CD4-positive, alpha-beta memory T cell (primary cell): Measurements from ENCODE around the gene CNPPD1. TPM values are rescaled to one million over a fixed set of nuclear protein-coding genes. Genes with fewer than 3 reads are reported as not detected.
A peak's percentile ranks its signal among the peaks of the same experiment; 100 is the strongest.
"Not testable (repeated sequence)": the region's sequence is repeated elsewhere in the genome, so short reads cannot be mapped to it uniquely, and the experiment has no call there.

ENCODE experiments used
- CTCF ChIA-PET: fragments of 350-600 bp; sonication (Branson Sonifier 250); formaldehyde crosslinking; loops from one replicate; lab custom pipeline; 2021; ENCODE audit warnings: inconsistent platforms; ENCODE audit not compliant: partially characterized antibody; lab: Charles Lee
- POLR2A ChIA-PET: fragments of 350-600 bp; sonication (Branson Sonifier 250); formaldehyde crosslinking; loops from one replicate; lab custom pipeline; 2021; ENCODE audit not compliant: partially characterized antibody; lab: Charles Lee
- DNase-seq, 5 donors: peaks; one replicate each; pipeline versions ENCODE4 v3.0.0 to v3.0.0-alpha.2; 2020 to 2022; ENCODE audit warnings: mixed read lengths in 1 of 5
- H3K27ac ChIP-seq: one replicate; pipeline ENCODE4 v1.7.0; 2013; ENCODE audit warnings: low read depth, low read length
- H3K27me3 ChIP-seq: 2 replicates; pipeline ENCODE4 v1.7.0; 2013; ENCODE audit warnings: mild to moderate bottlenecking, low read length, moderate library complexity; ENCODE audit not compliant: insufficient read depth
- H3K36me3 ChIP-seq: 2 replicates; pipeline ENCODE4 v1.7.0; 2013; ENCODE audit warnings: mild to moderate bottlenecking, low read length, moderate library complexity; ENCODE audit not compliant: insufficient read depth
- H3K4me1 ChIP-seq: 2 replicates; pipeline ENCODE4 v1.7.0; 2013; ENCODE audit warnings: mild to moderate bottlenecking, low read length, moderate library complexity; ENCODE audit not compliant: insufficient read depth
- H3K4me3 ChIP-seq, 2 donors: one replicate each; pipeline ENCODE4 v1.7.0; 2013; ENCODE audit warnings: low read length in 2 of 2, mild to moderate bottlenecking in 1 of 2
- H3K9me3 ChIP-seq, 2 donors: one replicate each; pipeline ENCODE4 v1.7.0; 2013; ENCODE audit warnings: low read length in 2 of 2, control low read depth in 1 of 2; ENCODE audit not compliant: control insufficient read depth in 1 of 2
- H3K27ac Mint-ChIP-seq, 7 donors: one replicate each; pipeline ENCODE4 v1.8.0; 2020 to 2021; ENCODE audit warnings: mixed read lengths in 7 of 7, mild to moderate bottlenecking in 6 of 7, inconsistent platforms in 3 of 7, moderate library complexity in 3 of 7
- H3K27me3 Mint-ChIP-seq, 2 donors: one replicate each; pipeline ENCODE4 v1.8.0; 2020 to 2021; ENCODE audit warnings: mixed read lengths in 2 of 2
- H3K36me3 Mint-ChIP-seq, 2 donors: one replicate each; pipeline ENCODE4 v1.8.0; 2020 to 2021; ENCODE audit warnings: mixed read lengths in 2 of 2, inconsistent platforms in 1 of 2, mild to moderate bottlenecking in 1 of 2
- H3K4me1 Mint-ChIP-seq, 4 donors: one replicate each; pipeline ENCODE4 v1.8.0; 2020 to 2021; ENCODE audit warnings: mixed read lengths in 4 of 4, mild to moderate bottlenecking in 1 of 4
- H3K4me3 Mint-ChIP-seq, 8 donors: one replicate each; pipeline ENCODE4 v1.8.0; 2020 to 2021; ENCODE audit warnings: mixed read lengths in 8 of 8, mild to moderate bottlenecking in 7 of 8, moderate library complexity in 6 of 8, inconsistent platforms in 3 of 8
- H3K9me3 Mint-ChIP-seq, 8 donors: one replicate each; pipeline ENCODE4 v1.8.0; 2020 to 2021; ENCODE audit warnings: mixed read lengths in 8 of 8, mild to moderate bottlenecking in 5 of 8, inconsistent platforms in 3 of 8, moderate library complexity in 1 of 8
- intact Hi-C: fragments of 100-400 bp; cut with micrococcal nuclease; formaldehyde crosslinking; loops from one replicate; pipeline ENCODE4 v1.15.1; 2023
- polyA plus RNA-seq, 2 donors: library from polyadenylated mRNA; unstranded; fragments of 300-500 nt; fragmentation: Illumina TruSeq; gene quantifications; one replicate each; pipeline ENCODE4 v1.2.3, GENCODE V29; 2021
- total RNA-seq, 2 experiments: library from RNA; stranded (reverse); gene quantifications; one replicate each; pipeline ENCODE4 v1.2.3, GENCODE V29; 2021

CNPPD1 gene
- total and polyA plus RNA-seq, 4 experiments from 2014 or later = 76.5 to 83.3 (median 80.7) TPM

DNA sequence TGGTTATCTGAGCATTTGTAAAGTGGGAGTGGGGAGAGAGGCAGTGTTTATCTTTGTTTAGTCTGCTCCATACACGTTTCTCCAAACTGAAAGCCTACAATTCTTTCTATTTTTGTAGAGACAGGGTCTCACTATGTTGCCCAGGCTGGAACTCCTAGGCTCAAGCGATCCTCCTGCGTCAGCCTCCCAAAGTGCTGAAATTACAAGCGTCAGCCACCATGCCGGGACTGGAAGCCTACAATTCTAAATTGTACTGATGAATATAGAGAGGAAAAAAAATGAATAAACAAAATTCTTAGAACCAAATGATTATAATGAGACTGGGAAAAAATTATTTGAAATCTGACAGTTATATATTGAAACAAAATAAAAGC, 28.4 kb upstream of the CNPPD1 start:
- Histone ChIP-seq H3K9me3 (no peaks in the 10 kb centered on the region), H3K4me1 (peaks cover 26% of the 10 kb centered on the region), H3K27me3 (no peaks in the 10 kb centered on the region), H3K36me3 (peaks cover 24% of the 10 kb centered on the region), H3K27ac (no peak overlapping the region), H3K4me3 (no peak overlapping the region)
- Mint-ChIP-seq H3K4me1 (peaks cover 18 to 43% (median 29%) of the 10 kb centered on the region in 4 donors), H3K36me3 (peaks cover 11 to 21% of the 10 kb centered on the region in 2 donors), H3K4me3 (peak overlapping the region in 5 of 8 donors; percentile 15 to 52 (median 35)), H3K9me3 (no peaks in the 10 kb centered on the region), H3K27ac (peak overlapping the region in 6 of 7 donors; percentile 14 to 93 (median 47)), H3K27me3 (no peaks in the 10 kb centered on the region)
- ChIA-PET CTCF (interaction anchor here (1.0 to 4.2 kb wide), 4 partner anchors 9 to 90 kb away, joined by 3 to 22 read pairs (median 3); no protein-coding TSS in a partner anchor), POLR2A (interaction anchor here (1.6 to 15.3 kb wide), 7 partner anchors 12 to 89 kb away, joined by 3 to 424 read pairs (median 40); partner anchors contain the start of genes ABCB6, CNPPD1, RETREG2 and SLC23A3)
- no peak for DNase-seq
- intact Hi-C loops = no loop called here

DNA sequence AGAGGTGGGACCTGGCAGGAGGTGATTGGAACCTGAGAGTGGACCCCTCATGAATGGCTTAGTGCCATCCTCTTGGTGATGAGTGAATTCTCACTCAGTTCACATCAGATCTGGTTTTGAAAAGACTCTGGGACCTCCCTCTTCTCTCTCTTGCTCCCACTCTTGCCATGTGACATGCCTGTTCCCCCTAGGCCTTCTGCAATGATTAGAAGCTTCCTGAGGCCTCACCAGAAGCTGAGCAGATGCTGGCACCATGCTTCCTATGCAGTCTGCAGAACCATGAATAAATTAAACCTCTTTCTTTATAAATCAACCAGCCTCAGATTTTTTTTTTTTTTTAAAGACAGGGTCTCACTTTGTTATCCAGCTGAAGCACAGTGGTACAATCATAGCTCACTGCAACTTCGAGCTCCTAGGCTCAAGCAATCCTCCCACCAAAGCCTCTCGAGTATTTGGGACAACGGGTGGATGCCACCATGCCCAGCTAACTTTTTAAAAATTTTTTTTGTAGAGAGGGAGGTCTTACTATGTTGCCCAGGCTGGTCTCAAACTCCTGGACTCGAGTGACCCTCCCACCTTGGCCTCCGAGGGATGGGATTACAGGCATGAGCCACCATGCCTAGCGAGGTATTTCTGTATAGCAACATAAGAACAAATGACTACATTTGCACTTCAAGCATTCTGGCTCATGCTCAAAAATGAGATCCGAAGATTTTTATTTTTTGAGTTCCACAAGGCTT, 27.9 kb upstream of the CNPPD1 start:
- no peaks in the 10 kb centered on the region for H3K9me3 ChIP-seq
- H3K36me3 Mint-ChIP-seq = peaks cover 10 to 18% of the 10 kb centered on the region in 2 donors
- peaks cover 21% of the 10 kb centered on the region for H3K36me3 ChIP-seq
- H3K27me3 Mint-ChIP-seq = peaks cover under 1% of the 10 kb centered on the region in 2 donors
- DNase-seq = no peak
- peak overlapping the region in 3 of 8 donors; percentile 15 to 35 (median 20) for H3K4me3 Mint-ChIP-seq
- no peaks in the 10 kb centered on the region for H3K9me3 Mint-ChIP-seq
- no peaks in the 10 kb centered on the region for H3K27me3 ChIP-seq
- H3K4me3 ChIP-seq = no peak overlapping the region
- ChIA-PET CTCF (interaction anchor here (0.8 to 1.2 kb wide), 4 partner anchors 34 to 91 kb away, joined by 3 to 4 read pairs (median 4); no protein-coding TSS in a partner anchor), POLR2A (interaction anchor here (1.6 kb wide), 1 partner anchor 49 kb away, joined by 3 read pairs; the partner anchor contains the start of genes TUBA4A and TUBA4B)
- intact Hi-C loops = no loop called here
- peak overlapping the region in 2 of 7 donors; percentile 63 to 93 for H3K27ac Mint-ChIP-seq
- peaks cover 18 to 38% (median 26%) of the 10 kb centered on the region in 4 donors for H3K4me1 Mint-ChIP-seq
- H3K27ac ChIP-seq = no peak overlapping the region
- peaks cover 20% of the 10 kb centered on the region for H3K4me1 ChIP-seq

DNA sequence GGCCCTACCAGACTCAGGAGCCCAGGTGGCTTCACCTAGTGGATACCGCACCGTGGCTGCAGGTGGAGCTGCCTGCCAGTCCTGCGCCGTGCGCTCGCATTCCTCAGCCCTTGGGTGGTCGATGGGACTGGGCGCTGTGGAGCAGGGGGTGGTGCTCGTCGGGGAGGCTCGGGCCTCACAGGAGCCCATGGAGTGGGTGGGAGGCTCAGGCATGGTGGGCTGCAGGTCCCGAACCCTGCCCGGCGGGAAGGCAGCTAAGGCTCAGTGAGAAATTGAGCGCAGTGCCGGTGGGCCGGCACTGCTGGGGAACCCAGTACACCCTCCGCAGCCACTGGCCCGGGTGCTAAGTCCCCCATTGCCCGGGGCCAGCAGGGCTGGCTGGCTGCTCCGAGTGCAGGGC, 24.6 kb upstream of the CNPPD1 start:
- H3K27ac Mint-ChIP-seq, H3K9me3 Mint-ChIP-seq, H3K4me1 ChIP-seq, H3K4me3 ChIP-seq, H3K36me3 ChIP-seq, H3K36me3 Mint-ChIP-seq, H3K9me3 ChIP-seq, H3K27me3 ChIP-seq, DNase-seq, H3K27ac ChIP-seq, H3K27me3 Mint-ChIP-seq, H3K4me3 Mint-ChIP-seq, intact Hi-C loops: not testable (repeated sequence)
- POLR2A ChIA-PET = interaction anchor here (1.5 to 2.5 kb wide), 2 partner anchors 20 to 25 kb away, joined by 4 to 8 read pairs; partner anchors contain the start of gene CNPPD1
- H3K4me1 Mint-ChIP-seq = peaks cover 6 to 13% (median 8%) of the 10 kb centered on the region in 4 donors
- CTCF ChIA-PET = interaction anchor here (1.4 to 3.4 kb wide), 5 partner anchors 10 to 94 kb away, joined by 3 to 15 read pairs (median 7); no protein-coding TSS in a partner anchor

DNA sequence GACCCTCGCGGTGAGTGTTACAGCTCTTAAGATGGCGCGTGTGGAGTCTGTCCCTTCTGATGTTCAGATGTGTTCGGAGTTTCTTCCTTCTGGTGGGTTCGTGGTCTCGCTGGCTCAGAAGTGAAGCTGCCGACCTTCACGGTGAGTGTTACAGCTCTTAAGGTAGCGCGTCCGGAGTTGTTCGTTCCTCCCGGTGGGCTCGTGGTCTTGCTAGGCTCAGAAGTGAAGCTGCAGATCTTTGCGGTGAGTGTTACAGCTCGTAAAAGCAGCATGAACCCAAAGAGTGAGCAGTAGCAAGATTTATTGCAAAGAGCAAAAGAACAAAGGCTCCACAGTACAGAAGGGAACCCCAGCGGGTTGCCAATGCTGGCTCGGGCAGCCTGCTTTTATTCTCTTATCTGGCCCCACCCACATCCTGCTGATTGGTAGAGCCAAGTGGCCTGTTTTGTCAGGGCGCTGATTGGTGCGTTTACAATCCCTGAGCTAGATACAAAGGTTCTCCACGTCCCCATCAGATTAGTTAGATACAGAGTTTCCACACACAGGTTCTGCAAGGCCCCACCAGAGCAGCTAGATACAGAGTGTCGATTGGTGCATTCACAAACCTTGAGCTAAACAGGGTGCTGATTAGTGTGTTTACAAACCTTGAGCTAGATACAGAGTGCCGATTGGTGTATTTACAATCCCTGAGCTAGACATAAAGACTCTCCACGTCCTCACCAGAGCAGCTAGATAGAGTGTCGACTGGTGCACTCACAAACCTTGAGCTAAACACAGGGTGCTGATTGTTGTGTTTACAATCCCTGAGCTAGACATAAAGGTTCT, 24.0 kb upstream of the CNPPD1 start:
- DNase-seq = peak in 1 of 5 donors; percentile 15
- not testable (repeated sequence) for H3K4me1 Mint-ChIP-seq

DNA sequence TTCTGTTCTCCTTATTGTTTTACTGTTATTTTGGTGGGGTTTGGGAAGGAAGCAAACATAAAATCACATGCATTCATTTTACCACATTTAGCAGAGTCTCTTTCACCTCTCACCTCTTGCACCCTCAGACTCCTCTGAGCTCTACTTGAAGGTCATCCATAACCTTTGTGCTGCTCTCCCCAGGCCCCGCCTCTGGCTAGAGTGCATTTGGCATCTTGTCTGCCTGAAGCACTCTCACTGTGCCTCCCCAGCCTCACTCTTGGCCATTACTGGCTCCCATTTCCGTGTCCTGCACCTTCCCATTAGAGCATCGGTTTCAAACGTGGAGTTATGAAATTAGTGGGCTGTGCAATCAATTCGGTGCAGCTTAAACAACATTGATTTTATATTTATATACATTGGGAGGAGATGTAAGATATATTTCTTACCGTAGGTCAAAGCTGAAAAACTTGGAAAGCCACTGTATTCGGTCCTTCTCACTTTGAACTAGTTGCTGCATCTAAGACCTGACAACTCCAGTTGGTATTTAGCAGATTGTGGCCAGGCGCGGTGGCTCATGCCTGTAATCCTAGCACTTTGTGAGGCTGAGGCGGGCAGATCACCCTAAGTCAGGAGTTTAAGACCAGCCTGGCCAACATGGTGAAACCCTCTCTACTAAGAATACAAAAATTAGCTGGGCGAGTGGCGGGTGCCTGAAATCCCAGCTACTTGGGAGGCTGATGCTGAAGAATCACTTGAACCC, 22.9 kb upstream of the CNPPD1 start:
- Histone ChIP-seq H3K4me3 (no peak overlapping the region), H3K27ac (no peak overlapping the region), H3K27me3 (no peaks in the 10 kb centered on the region), H3K4me1 (no peaks in the 10 kb centered on the region), H3K9me3 (no peaks in the 10 kb centered on the region), H3K36me3 (no peaks in the 10 kb centered on the region)
- peaks cover 2 to 8% (median 4%) of the 10 kb centered on the region in 4 donors for H3K4me1 Mint-ChIP-seq
- ChIA-PET POLR2A (interaction anchor here (1.3 to 2.5 kb wide), 2 partner anchors 18 to 23 kb away, joined by 4 to 8 read pairs; partner anchors contain the start of gene CNPPD1), CTCF (interaction anchor here (1.8 to 3.4 kb wide), 3 partner anchors 20 to 95 kb away, joined by 5 to 15 read pairs (median 8); no protein-coding TSS in a partner anchor)
- intact Hi-C loops = no loop called here
- DNase-seq = no peak
- H3K9me3 Mint-ChIP-seq = no peaks in the 10 kb centered on the region
- peaks cover 5 to 8% of the 10 kb centered on the region in 2 donors for H3K27me3 Mint-ChIP-seq
- no peak overlapping the region for H3K4me3 Mint-ChIP-seq
- peaks cover 0 to 3% of the 10 kb centered on the region in 2 donors for H3K36me3 Mint-ChIP-seq
- H3K27ac Mint-ChIP-seq = peak overlapping the region in 1 of 7 donors; percentile 2

More for the DNA sequence above, 24.0 kb upstream of the CNPPD1 start:
- H3K9me3 Mint-ChIP-seq, H3K27me3 ChIP-seq, H3K36me3 Mint-ChIP-seq, H3K4me3 ChIP-seq, H3K27ac ChIP-seq, H3K4me1 ChIP-seq, H3K9me3 ChIP-seq, intact Hi-C loops, H3K27me3 Mint-ChIP-seq, H3K36me3 ChIP-seq: not testable (repeated sequence)
- Mint-ChIP-seq H3K4me3 (peak overlapping the region; percentile 63 to 83 (median 81)), H3K27ac (peak overlapping the region in 6 of 7 donors; percentile 47 to 94 (median 67))
- ChIA-PET CTCF (interaction anchor here (1.4 to 3.4 kb wide), 5 partner anchors 10 to 94 kb away, joined by 3 to 15 read pairs (median 7); no protein-coding TSS in a partner anchor), POLR2A (interaction anchor here (1.5 to 2.5 kb wide), 2 partner anchors 19 to 24 kb away, joined by 4 to 8 read pairs; partner anchors contain the start of gene CNPPD1)

DNA sequence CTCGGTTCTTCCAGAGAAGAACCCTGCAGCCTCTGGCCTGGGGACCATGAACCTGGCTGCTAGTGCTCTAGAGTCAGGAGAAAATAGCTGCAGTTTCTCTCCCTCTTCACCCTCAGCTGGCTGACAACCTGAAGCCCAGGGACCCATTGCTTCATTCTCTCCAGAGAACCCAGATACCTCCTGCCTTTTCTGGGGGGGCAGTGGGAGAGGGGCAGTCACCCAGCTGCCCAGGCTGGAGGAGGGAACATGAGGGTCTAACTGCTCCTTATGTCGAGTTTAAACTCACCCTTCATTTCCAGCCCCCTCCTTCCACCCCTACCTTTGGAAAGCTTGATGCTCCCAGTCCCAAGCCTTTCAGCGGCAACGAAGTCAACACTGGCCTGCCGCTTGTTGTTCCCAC, 22.2 kb upstream of the CNPPD1 start:
- Histone ChIP-seq H3K27me3 (no peaks in the 10 kb centered on the region), H3K4me1 (no peaks in the 10 kb centered on the region), H3K9me3 (no peaks in the 10 kb centered on the region), H3K36me3 (no peaks in the 10 kb centered on the region), H3K27ac (no peak overlapping the region), H3K4me3 (no peak overlapping the region)
- Mint-ChIP-seq H3K9me3 (no peaks in the 10 kb centered on the region), H3K4me3 (no peak overlapping the region), H3K4me1 (peaks cover 2 to 8% (median 4%) of the 10 kb centered on the region in 4 donors), H3K27me3 (peaks cover 5 to 8% of the 10 kb centered on the region in 2 donors), H3K36me3 (peaks cover 0 to 3% of the 10 kb centered on the region in 2 donors), H3K27ac (no peak overlapping the region)
- DNase-seq = no peak
- intact Hi-C loops = no loop called here
- ChIA-PET POLR2A (interaction anchor here (1.3 to 2.5 kb wide), 2 partner anchors 18 to 22 kb away, joined by 4 to 8 read pairs; partner anchors contain the start of gene CNPPD1), CTCF (interaction anchor here (2.3 to 3.4 kb wide), 2 partner anchors 19 to 96 kb away, joined by 8 to 15 read pairs; no protein-coding TSS in a partner anchor)
